Muscle layer of duodenum (tissue), 2 donors: Measurements from ENCODE around the gene HTR7.

Experiments
- H3K27ac ChIP-seq: one replicate; pipeline ENCODE4 v1.7.0; 2013; ENCODE audit warnings: mild to moderate bottlenecking, low read length
- H3K27me3 ChIP-seq: one replicate; pipeline ENCODE4 v1.7.0; 2013; ENCODE audit warnings: low read depth, mild to moderate bottlenecking, control low read depth, low read length
- H3K36me3 ChIP-seq, 2 donors: one replicate each; pipeline ENCODE4 v1.7.0; 2013; ENCODE audit warnings: low read length in 2 of 2, control low read depth in 1 of 2, mild to moderate bottlenecking in 1 of 2; ENCODE audit not compliant: insufficient read depth in 2 of 2, control insufficient read depth in 1 of 2
- H3K4me1 ChIP-seq, 2 donors: one replicate each; pipeline ENCODE4 v1.7.0; 2013; ENCODE audit warnings: low read length in 2 of 2, mild to moderate bottlenecking in 2 of 2, control low read depth in 1 of 2, moderate library complexity in 1 of 2; ENCODE audit not compliant: insufficient read depth in 2 of 2, control insufficient read depth in 1 of 2
- H3K4me3 ChIP-seq, 2 donors: one replicate each; pipeline ENCODE4 v1.7.0; 2013; ENCODE audit warnings: low read length in 2 of 2, low read depth in 1 of 2, mild to moderate bottlenecking in 1 of 2
- H3K9me3 ChIP-seq, 2 donors: one replicate each; pipeline ENCODE4 v1.7.0; 2013; ENCODE audit warnings: low read length in 2 of 2, control low read depth in 1 of 2, mild to moderate bottlenecking in 1 of 2; ENCODE audit not compliant: control insufficient read depth in 1 of 2
- donor health status: healthy.

Gene HTR7

GRCh38 chr10:90858461-90858968 lies 676 bp upstream of the HTR7 start:
- Histone ChIP-seq H3K4me1 (peaks cover 0 to 11% of the 10 kb centered on the region in 2 donors), H3K9me3 (no peaks in the 10 kb centered on the region), H3K4me3 (peak overlapping the region; percentile 67 to 73), H3K36me3 (no peaks in the 10 kb centered on the region), H3K27ac (peak overlapping the region; percentile 52), H3K27me3 (peaks cover 18% of the 10 kb centered on the region)

GRCh38 chr10:90856964-90857634 lies 740 bp downstream of the HTR7 start:
- H3K4me3 ChIP-seq = peak overlapping the region; percentile 31 to 73
- H3K27me3 ChIP-seq = peaks cover 18% of the 10 kb centered on the region
- no peak overlapping the region for H3K27ac ChIP-seq
- no peaks in the 10 kb centered on the region for H3K36me3 ChIP-seq
- no peaks in the 10 kb centered on the region for H3K9me3 ChIP-seq
- H3K4me1 ChIP-seq = peaks cover 0 to 11% of the 10 kb centered on the region in 2 donors

GRCh38 chr10:90856261-90856660 lies 1.6 kb downstream of the HTR7 start:
- peaks cover 18% of the 10 kb centered on the region for H3K27me3 ChIP-seq
- peaks cover 0 to 11% of the 10 kb centered on the region in 2 donors for H3K4me1 ChIP-seq
- H3K36me3 ChIP-seq = no peaks in the 10 kb centered on the region
- H3K9me3 ChIP-seq = no peaks in the 10 kb centered on the region
- no peak overlapping the region for H3K27ac ChIP-seq
- peak overlapping the region in 1 of 2 donors; percentile 31 for H3K4me3 ChIP-seq

GRCh38 chr10:90855126-90855525 lies 2.7 kb downstream of the HTR7 start:
- Histone ChIP-seq H3K9me3 (peaks cover 6% of the 10 kb centered on the region in 2 donors), H3K27ac (no peak overlapping the region), H3K4me1 (peaks cover 0 to 11% of the 10 kb centered on the region in 2 donors), H3K27me3 (peaks cover 18% of the 10 kb centered on the region), H3K36me3 (no peaks in the 10 kb centered on the region), H3K4me3 (no peak overlapping the region)

- no peak overlapping the region for H3K4me3 ChIP-seq
- peaks cover 8 to 11% of the 10 kb centered on the region in 2 donors for H3K9me3 ChIP-seq
- H3K36me3 ChIP-seq = no peaks in the 10 kb centered on the region
- H3K4me1 ChIP-seq = no peaks in the 10 kb centered on the region
- H3K27ac ChIP-seq = no peak overlapping the region
- peaks cover 2% of the 10 kb centered on the region for H3K27me3 ChIP-seq
Observed at GRCh38 chr10:90849956-90850749, 7.7 kb downstream of the HTR7 start.

GRCh38 chr10:90847436-90847835 lies 10.4 kb downstream of the HTR7 start:
- Histone ChIP-seq H3K36me3 (no peaks in the 10 kb centered on the region), H3K4me3 (no peak overlapping the region), H3K27me3 (no peaks in the 10 kb centered on the region), H3K9me3 (peaks cover 8 to 11% of the 10 kb centered on the region in 2 donors), H3K4me1 (no peaks in the 10 kb centered on the region), H3K27ac (no peak overlapping the region)

GRCh38 chr10:90846746-90847145 lies 11.1 kb downstream of the HTR7 start:
- no peaks in the 10 kb centered on the region for H3K27me3 ChIP-seq
- no peak overlapping the region for H3K27ac ChIP-seq
- H3K4me1 ChIP-seq = no peaks in the 10 kb centered on the region

GRCh38 chr10:90845726-90846125 lies 12.1 kb downstream of the HTR7 start:
- peaks cover 4 to 11% of the 10 kb centered on the region in 2 donors for H3K9me3 ChIP-seq
- no peaks in the 10 kb centered on the region for H3K27me3 ChIP-seq
- H3K36me3 ChIP-seq = no peaks in the 10 kb centered on the region
- no peak overlapping the region for H3K4me3 ChIP-seq
- no peaks in the 10 kb centered on the region for H3K4me1 ChIP-seq
- H3K27ac ChIP-seq = no peak overlapping the region

More at GRCh38 chr10:90846746-90847145, 11.1 kb downstream of the HTR7 start:
- Histone ChIP-seq H3K9me3 (peaks cover 8 to 11% of the 10 kb centered on the region in 2 donors), H3K36me3 (no peaks in the 10 kb centered on the region), H3K4me3 (no peak overlapping the region)

- no peaks in the 10 kb centered on the region for H3K36me3 ChIP-seq
- H3K9me3 ChIP-seq = no peaks in the 10 kb centered on the region
- no peak overlapping the region for H3K4me3 ChIP-seq
- H3K27ac ChIP-seq = no peak overlapping the region
- no peaks in the 10 kb centered on the region for H3K27me3 ChIP-seq
- no peaks in the 10 kb centered on the region for H3K4me1 ChIP-seq
Observed at GRCh38 chr10:90842725-90843124, 15.1 kb downstream of the HTR7 start.

- Histone ChIP-seq H3K4me3 (no peak overlapping the region), H3K36me3 (no peaks in the 10 kb centered on the region), H3K27ac (no peak overlapping the region), H3K9me3 (no peaks in the 10 kb centered on the region), H3K4me1 (no peaks in the 10 kb centered on the region), H3K27me3 (no peaks in the 10 kb centered on the region)
Observed at GRCh38 chr10:90837486-90837885, 20.4 kb downstream of the HTR7 start.

GRCh38 chr10:90834326-90834725 lies 23.5 kb downstream of the HTR7 start:
- Histone ChIP-seq H3K4me3 (no peak overlapping the region), H3K4me1 (no peaks in the 10 kb centered on the region), H3K27me3 (no peaks in the 10 kb centered on the region), H3K9me3 (no peaks in the 10 kb centered on the region), H3K27ac (no peak overlapping the region), H3K36me3 (no peaks in the 10 kb centered on the region)
